HEK293T (cell line): ENCODE measurements around the gene EXOC6B.

Experiments
- FOXK2 ChIP-seq: fragments of 450-650 bp; IDR thresholded peaks from 2 replicates; pipeline ENCODE4 v1.6.1; 2016; ENCODE audit warnings: mild to moderate bottlenecking
- HDGF ChIP-seq: fragments of 450-650 bp; IDR thresholded peaks from 2 replicates; pipeline ENCODE4 v1.6.1; 2017; ENCODE audit warnings: antibody characterized with exemption, borderline replicate concordance
- NFRKB ChIP-seq: fragments of 450-650 bp; IDR thresholded peaks from 2 replicates; pipeline ENCODE4 v1.6.1; 2016; ENCODE audit warnings: mild to moderate bottlenecking, moderate library complexity
- SP1 ChIP-seq: fragments of 450-650 bp; IDR thresholded peaks from 2 replicates; pipeline ENCODE4 v1.6.1; 2017
- SUZ12 ChIP-seq: fragments of 450-650 bp; IDR thresholded peaks from 2 replicates; pipeline ENCODE4 v1.6.1; 2016; ENCODE audit warnings: mild to moderate bottlenecking
- TARDBP ChIP-seq: fragments of 450-650 bp; IDR thresholded peaks from 2 replicates; pipeline ENCODE4 v1.6.1; 2016

DNA sequence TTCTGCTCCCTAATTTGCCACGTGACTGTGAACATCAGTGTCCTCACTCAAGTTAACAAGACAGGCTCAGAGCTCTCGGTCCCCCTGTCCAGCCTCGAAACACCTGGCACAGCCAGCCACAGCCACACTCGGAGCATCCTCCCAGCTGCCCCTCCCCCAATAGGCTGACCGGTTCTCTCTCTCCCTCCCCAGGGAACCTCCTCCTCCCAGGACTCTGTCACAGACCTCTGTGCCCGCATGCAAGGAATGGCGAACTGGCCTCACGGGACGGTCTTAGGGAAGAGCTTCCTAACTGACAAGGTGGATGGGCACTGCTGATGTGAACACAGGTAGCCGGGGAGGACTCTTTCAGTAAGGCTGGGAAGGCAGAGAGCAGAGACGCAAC, 697.0 kb downstream of the EXOC6B start:
- TF ChIP-seq SP1 (no peak), SUZ12 (no peak), FOXK2 (no peak), TARDBP (no peak), HDGF (no peak), NFRKB (no peak)
